Neural cell (in vitro differentiated cells): Measurements from ENCODE around the gene ITGA4.

ENCODE experiments used
- EZH2 ChIP-seq: fragments of 200-600, 300-800 bp; shearing (Covaris generic), sonication (generic); IDR thresholded peaks from 2 replicates; pipeline ENCODE4 v1.6.1; 2014; ENCODE audit warnings: antibody characterized with exemption, low read length, borderline replicate concordance, mild to moderate bottlenecking; ENCODE audit not compliant: insufficient read depth, poor library complexity, severe bottlenecking
- POLR2AphosphoS5 ChIP-seq: IDR thresholded peaks from 2 replicates; pipeline ENCODE4 v1.6.1; 2012
- TAF1 ChIP-seq: IDR thresholded peaks from 2 replicates; pipeline ENCODE4 v1.6.1; 2012; ENCODE audit warnings: low read depth
- TF ChIP-seq, protein P1 (sequence below): fragments of 450-650 bp; IDR thresholded peaks from 2 replicates; pipeline ENCODE4 v1.5.1; 2014; ENCODE audit warnings: antibody characterized with exemption, mild to moderate bottlenecking, moderate library complexity; ENCODE audit not compliant: poor library complexity, severe bottlenecking
- TF ChIP-seq, protein P2 (sequence below): IDR thresholded peaks from 2 replicates; pipeline ENCODE4 v1.6.1; 2012; ENCODE audit warnings: borderline replicate concordance

DNA sequence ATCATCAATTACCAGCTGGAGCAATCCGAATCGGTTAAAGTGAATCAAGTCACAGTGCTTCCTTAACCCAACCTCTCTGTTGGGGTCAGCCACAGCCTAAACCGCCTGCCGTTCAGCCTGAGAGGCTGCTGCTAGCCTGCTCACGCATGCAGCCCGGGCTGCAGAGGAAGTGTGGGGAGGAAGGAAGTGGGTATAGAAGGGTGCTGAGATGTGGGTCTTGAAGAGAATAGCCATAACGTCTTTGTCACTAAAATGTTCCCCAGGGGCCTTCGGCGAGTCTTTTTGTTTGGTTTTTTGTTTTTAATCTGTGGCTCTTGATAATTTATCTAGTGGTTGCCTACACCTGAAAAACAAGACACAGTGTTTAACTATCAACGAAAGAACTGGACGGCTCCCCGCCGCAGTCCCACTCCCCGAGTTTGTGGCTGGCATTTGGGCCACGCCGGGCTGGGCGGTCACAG is 496 bp upstream of the ITGA4 start:
- no peak for TF ChIP-seq TAF1
- TF ChIP-seq, protein P1, sequence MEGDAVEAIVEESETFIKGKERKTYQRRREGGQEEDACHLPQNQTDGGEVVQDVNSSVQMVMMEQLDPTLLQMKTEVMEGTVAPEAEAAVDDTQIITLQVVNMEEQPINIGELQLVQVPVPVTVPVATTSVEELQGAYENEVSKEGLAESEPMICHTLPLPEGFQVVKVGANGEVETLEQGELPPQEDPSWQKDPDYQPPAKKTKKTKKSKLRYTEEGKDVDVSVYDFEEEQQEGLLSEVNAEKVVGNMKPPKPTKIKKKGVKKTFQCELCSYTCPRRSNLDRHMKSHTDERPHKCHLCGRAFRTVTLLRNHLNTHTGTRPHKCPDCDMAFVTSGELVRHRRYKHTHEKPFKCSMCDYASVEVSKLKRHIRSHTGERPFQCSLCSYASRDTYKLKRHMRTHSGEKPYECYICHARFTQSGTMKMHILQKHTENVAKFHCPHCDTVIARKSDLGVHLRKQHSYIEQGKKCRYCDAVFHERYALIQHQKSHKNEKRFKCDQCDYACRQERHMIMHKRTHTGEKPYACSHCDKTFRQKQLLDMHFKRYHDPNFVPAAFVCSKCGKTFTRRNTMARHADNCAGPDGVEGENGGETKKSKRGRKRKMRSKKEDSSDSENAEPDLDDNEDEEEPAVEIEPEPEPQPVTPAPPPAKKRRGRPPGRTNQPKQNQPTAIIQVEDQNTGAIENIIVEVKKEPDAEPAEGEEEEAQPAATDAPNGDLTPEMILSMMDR = no peak
- TF ChIP-seq, protein P2, sequence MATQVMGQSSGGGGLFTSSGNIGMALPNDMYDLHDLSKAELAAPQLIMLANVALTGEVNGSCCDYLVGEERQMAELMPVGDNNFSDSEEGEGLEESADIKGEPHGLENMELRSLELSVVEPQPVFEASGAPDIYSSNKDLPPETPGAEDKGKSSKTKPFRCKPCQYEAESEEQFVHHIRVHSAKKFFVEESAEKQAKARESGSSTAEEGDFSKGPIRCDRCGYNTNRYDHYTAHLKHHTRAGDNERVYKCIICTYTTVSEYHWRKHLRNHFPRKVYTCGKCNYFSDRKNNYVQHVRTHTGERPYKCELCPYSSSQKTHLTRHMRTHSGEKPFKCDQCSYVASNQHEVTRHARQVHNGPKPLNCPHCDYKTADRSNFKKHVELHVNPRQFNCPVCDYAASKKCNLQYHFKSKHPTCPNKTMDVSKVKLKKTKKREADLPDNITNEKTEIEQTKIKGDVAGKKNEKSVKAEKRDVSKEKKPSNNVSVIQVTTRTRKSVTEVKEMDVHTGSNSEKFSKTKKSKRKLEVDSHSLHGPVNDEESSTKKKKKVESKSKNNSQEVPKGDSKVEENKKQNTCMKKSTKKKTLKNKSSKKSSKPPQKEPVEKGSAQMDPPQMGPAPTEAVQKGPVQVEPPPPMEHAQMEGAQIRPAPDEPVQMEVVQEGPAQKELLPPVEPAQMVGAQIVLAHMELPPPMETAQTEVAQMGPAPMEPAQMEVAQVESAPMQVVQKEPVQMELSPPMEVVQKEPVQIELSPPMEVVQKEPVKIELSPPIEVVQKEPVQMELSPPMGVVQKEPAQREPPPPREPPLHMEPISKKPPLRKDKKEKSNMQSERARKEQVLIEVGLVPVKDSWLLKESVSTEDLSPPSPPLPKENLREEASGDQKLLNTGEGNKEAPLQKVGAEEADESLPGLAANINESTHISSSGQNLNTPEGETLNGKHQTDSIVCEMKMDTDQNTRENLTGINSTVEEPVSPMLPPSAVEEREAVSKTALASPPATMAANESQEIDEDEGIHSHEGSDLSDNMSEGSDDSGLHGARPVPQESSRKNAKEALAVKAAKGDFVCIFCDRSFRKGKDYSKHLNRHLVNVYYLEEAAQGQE = no peak
- TF ChIP-seq POLR2AphosphoS5 = no peak
- TF ChIP-seq EZH2 = no peak
